PC-3 (cell line): ENCODE measurements around the gene OXSR1. TPM values are rescaled to one million over a fixed set of nuclear protein-coding genes. Genes with fewer than 3 reads are reported as not detected.

Source experiments
- ATAC-seq: fragments of 200-7000 bp; cut with Tn5 transposase; 2 replicates; pipeline ENCODE4 v1.9.1; 2020; ENCODE audit warnings: mild to moderate bottlenecking, moderate library complexity
- BruUV-seq: library from RNA; stranded (reverse); fragments of 400-500 nt; replicated peaks from 2 replicates; lab custom pipeline; 2021; lab: Mats Ljungman, UMichigan
- CTCF ChIA-PET: fragments of 300-600 bp; sonication (Branson Sonifier 250); formaldehyde crosslinking; loops from one replicate; lab custom pipeline; 2022; ENCODE audit warnings: antibody characterized with exemption; lab: Charles Lee
- POLR2A ChIA-PET: fragments of 300-600 bp; sonication (Branson Sonifier 250); formaldehyde crosslinking; loops from one replicate; lab custom pipeline; 2022; ENCODE audit warnings: antibody characterized with exemption; ENCODE audit not compliant: unreplicated experiment; lab: Charles Lee
- DNase-seq: peaks from one replicate; pipeline ENCODE4 v3.0.0-alpha.2; 2015
- H2AFZ ChIP-seq: fragments of 300-600 bp; sonication (generic); 2 replicates; pipeline ENCODE4 v1.6.0; 2016; ENCODE audit warnings: antibody characterized with exemption, low read length
- H3F3A ChIP-seq: fragments of 300-600 bp; sonication (generic); one replicate; pipeline ENCODE4 v1.6.0; 2017; ENCODE audit warnings: antibody characterized with exemption, low read length, control low read depth, mild to moderate bottlenecking; ENCODE audit not compliant: unreplicated experiment
- H3K27ac ChIP-seq: fragments of 300-600 bp; sonication (generic); 2 replicates; pipeline ENCODE4 v1.5.1; 2016; ENCODE audit warnings: mild to moderate bottlenecking, low read length
- H3K27me3 ChIP-seq: fragments of 300-600 bp; sonication (generic); 2 replicates; pipeline ENCODE4 v1.6.1; 2016; ENCODE audit warnings: low read length, mixed read lengths
- H3K36me3 ChIP-seq: fragments of 300-600 bp; sonication (generic); 2 replicates; pipeline ENCODE4 v1.6.1; 2016; ENCODE audit warnings: low read depth, mixed run types, low read length, mixed read lengths
- H3K4me1 ChIP-seq: fragments of 300-600 bp; sonication (generic); 2 replicates; pipeline ENCODE4 v1.5.1; 2016; ENCODE audit warnings: low read length; ENCODE audit not compliant: insufficient read depth
- H3K4me2 ChIP-seq: fragments of 300-600 bp; sonication (generic); 2 replicates; pipeline ENCODE4 v1.6.0; 2016; ENCODE audit warnings: low read length
- H3K4me3 ChIP-seq: fragments of 300-600 bp; sonication (generic); 2 replicates; pipeline ENCODE4 v1.5.1; 2016; ENCODE audit warnings: mild to moderate bottlenecking, low read length, mixed read lengths
- H3K79me2 ChIP-seq: fragments of 300-600 bp; sonication (generic); 2 replicates; pipeline ENCODE4 v1.6.1; 2017; ENCODE audit warnings: low read length, mixed read lengths
- H3K9ac ChIP-seq: fragments of 300-600 bp; sonication (generic); 2 replicates; pipeline ENCODE4 v1.6.0; 2016; ENCODE audit warnings: mild to moderate bottlenecking, low read length
- H3K9me2 ChIP-seq: fragments of 300-600 bp; sonication (generic); replicated peaks from 2 replicates; pipeline ENCODE4 v1.6.1; 2016; ENCODE audit warnings: mixed run types, low read length, mixed read lengths
- H3K9me3 ChIP-seq: fragments of 300-600 bp; sonication (generic); 2 replicates; pipeline ENCODE4 v1.6.1; 2016; ENCODE audit warnings: low read length, mixed read lengths
- H4K20me1 ChIP-seq: fragments of 300-600 bp; sonication (generic); 2 replicates; pipeline ENCODE4 v1.6.1; 2016; ENCODE audit warnings: low read length, mixed read lengths
- EZH2 ChIP-seq: fragments of 300-600 bp; sonication (generic); IDR thresholded peaks from one replicate; pipeline ENCODE4 v1.6.1; 2017; ENCODE audit warnings: antibody characterized with exemption, mild to moderate bottlenecking, low read length; ENCODE audit not compliant: unreplicated experiment
- EZH2phosphoT487 ChIP-seq: fragments of 300-600 bp; sonication (generic); IDR thresholded peaks from 2 replicates; pipeline ENCODE4 v1.6.1; 2018; ENCODE audit warnings: mild to moderate bottlenecking, antibody characterized with exemption, low read length, borderline replicate concordance
- intact Hi-C: fragments of 100-400 bp; cut with micrococcal nuclease; formaldehyde crosslinking; loops from 2 replicates; pipeline ENCODE4 v1.9.0; 2023
- total RNA-seq: library from RNA; depleted of rRNA; stranded (reverse); fragments of >200 nt; gene quantifications from 2 replicates; pipeline ENCODE4 v1.2.3, GENCODE V29; 2014
- TF ChIP-seq, protein P1 (sequence below): fragments of 300-600 bp; sonication (generic); conservative IDR thresholded peaks from 2 replicates; pipeline ENCODE4 v1.5.1; 2017; ENCODE audit warnings: antibody characterized with exemption, low read depth, mild to moderate bottlenecking, low read length

OXSR1 gene
- total RNA-seq, 1 experiment from 2014 or later, result 42.2 TPM

DNA sequence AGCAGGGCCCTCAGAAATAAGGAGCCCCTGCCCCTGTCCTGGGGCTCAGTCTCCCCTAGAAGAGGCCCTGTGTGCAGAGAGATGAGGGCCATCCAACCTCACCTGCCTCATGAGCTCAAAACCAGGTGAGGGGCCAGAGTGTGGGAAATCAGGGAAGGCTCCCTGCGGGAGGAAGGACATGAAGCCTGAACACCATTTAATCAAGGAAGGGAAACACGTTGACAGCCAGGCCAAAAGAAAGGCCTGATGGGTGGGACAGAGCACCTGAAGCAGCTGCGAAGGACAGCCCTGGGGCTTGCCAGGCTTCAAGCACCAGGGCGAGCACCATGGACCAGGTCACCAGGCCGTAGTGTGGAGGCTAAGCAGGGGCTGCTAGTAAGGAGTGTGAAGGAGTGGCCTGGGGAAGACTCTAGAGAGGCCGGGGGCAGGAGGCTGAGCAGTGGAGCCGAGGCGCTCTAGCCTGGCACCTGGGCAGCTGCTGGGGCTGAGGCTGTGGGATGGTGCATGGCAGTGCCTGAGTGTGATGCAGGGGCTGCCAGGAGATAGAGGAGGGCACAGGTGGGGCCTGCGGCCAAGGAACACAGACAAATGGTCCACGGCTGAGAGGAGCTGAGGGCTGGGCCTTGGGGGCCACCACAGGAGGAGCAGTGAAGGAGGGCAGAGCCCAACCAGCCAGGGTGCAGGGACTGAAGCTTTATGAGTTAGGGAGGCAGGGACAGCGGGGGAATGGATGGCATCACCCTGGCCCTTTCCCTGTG is 44.5 kb upstream of the OXSR1 start:
- POLR2A ChIA-PET, result interaction anchor here (0.5 kb wide), 1 partner anchor 956 kb away, joined by 4 read pairs; no protein-coding TSS in a partner anchor
- Histone ChIP-seq H3K9me3 (no peaks in the 10 kb centered on the region), H3K9ac (no peak overlapping the region), H4K20me1 (no peaks in the 10 kb centered on the region), H3K79me2 (no peaks in the 10 kb centered on the region), H2AFZ (no peak overlapping the region), H3K36me3 (peaks cover 47% of the 10 kb centered on the region), H3K4me3 (no peak overlapping the region), H3K9me2 (no peaks in the 10 kb centered on the region), H3F3A (peaks cover 3% of the 10 kb centered on the region), H3K27ac (no peak overlapping the region), H3K4me2 (no peak overlapping the region), H3K27me3 (no peaks in the 10 kb centered on the region), H3K4me1 (peaks cover 25% of the 10 kb centered on the region)
- intact Hi-C loops, result no loop called here
- TF ChIP-seq EZH2phosphoT487, result no peak
- no peak for TF ChIP-seq EZH2
- TF ChIP-seq, protein P1, sequence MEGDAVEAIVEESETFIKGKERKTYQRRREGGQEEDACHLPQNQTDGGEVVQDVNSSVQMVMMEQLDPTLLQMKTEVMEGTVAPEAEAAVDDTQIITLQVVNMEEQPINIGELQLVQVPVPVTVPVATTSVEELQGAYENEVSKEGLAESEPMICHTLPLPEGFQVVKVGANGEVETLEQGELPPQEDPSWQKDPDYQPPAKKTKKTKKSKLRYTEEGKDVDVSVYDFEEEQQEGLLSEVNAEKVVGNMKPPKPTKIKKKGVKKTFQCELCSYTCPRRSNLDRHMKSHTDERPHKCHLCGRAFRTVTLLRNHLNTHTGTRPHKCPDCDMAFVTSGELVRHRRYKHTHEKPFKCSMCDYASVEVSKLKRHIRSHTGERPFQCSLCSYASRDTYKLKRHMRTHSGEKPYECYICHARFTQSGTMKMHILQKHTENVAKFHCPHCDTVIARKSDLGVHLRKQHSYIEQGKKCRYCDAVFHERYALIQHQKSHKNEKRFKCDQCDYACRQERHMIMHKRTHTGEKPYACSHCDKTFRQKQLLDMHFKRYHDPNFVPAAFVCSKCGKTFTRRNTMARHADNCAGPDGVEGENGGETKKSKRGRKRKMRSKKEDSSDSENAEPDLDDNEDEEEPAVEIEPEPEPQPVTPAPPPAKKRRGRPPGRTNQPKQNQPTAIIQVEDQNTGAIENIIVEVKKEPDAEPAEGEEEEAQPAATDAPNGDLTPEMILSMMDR, result no peak
- no TSS peak for BruUV-seq
- CTCF ChIA-PET, result no interaction called here
- DNase-seq (no peak), ATAC-seq (no peak)

DNA sequence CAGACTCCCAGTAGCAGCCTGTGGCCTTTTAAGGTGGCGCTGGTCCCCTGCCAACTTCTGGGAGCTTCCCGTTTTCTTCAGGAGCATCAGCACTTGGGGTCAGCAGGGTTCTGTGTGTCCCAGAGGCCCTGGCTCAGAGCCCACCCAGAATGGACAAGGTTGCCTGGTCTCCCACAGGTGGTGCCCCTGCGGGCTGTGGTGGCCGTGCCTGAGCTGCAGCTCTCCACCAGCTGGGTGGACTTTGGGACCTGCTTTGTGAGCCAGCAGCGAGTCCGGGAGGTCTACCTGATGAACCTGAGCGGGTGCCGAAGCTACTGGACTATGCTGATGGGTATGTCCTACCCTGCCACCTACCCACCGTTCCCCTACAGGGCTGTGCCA is 43.9 kb upstream of the OXSR1 start:
- no TSS peak for BruUV-seq
- Histone ChIP-seq H2AFZ (no peak overlapping the region), H3K27me3 (no peaks in the 10 kb centered on the region), H3K4me1 (peaks cover 26% of the 10 kb centered on the region), H3K4me3 (no peak overlapping the region), H4K20me1 (no peaks in the 10 kb centered on the region), H3F3A (peaks cover 3% of the 10 kb centered on the region), H3K27ac (no peak overlapping the region), H3K9me2 (no peaks in the 10 kb centered on the region), H3K9ac (no peak overlapping the region), H3K79me2 (no peaks in the 10 kb centered on the region), H3K9me3 (no peaks in the 10 kb centered on the region), H3K36me3 (peaks cover 52% of the 10 kb centered on the region), H3K4me2 (no peak overlapping the region)
- POLR2A ChIA-PET, result no interaction called here
- no peak for ATAC-seq
- no peak for DNase-seq
- intact Hi-C loops, result no loop called here
- TF ChIP-seq, protein P1, result no peak
- TF ChIP-seq EZH2phosphoT487 (no peak), EZH2 (no peak)
- CTCF ChIA-PET, result no interaction called here

DNA sequence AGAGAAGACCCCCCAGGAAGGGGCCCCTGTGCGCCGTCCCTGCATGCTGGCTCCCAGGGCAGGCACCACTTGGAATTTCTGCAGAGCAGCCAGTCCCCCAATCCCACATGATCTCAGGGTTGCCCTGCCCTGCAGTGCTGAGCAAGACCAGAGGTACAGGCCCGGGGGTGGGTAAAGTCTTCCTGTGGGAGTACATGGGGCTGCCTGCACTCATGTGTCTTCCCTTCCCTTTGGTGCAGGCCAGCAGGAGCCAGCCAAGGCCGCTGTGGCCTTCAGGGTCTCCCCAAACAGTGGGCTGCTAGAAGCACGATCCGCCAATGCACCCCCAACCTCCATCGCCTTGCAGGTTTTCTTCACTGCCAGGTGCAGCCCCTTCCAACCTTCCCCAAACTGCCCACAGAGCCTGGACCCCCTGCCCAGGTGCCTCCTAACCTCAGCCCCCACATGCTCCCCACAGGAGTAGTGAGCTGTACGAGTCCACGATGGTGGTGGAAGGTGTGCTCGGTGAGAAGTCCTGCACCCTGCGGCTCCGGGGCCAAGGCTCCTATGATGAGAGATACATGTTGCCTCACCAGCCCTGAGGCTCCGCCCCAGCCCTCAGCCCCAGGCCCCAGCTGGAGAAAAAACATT is 43.4 kb upstream of the OXSR1 start:
- TF ChIP-seq, protein P1, result no peak
- TF ChIP-seq EZH2 (no peak), EZH2phosphoT487 (no peak)
- POLR2A ChIA-PET, result no interaction called here
- H3K4me2 ChIP-seq, result no peak overlapping the region
- intact Hi-C loops, result no loop called here
- no peaks in the 10 kb centered on the region for H3K79me2 ChIP-seq
- ATAC-seq (no peak), DNase-seq (no peak)
- H3K36me3 ChIP-seq, result peaks cover 57% of the 10 kb centered on the region
- no peaks in the 10 kb centered on the region for H3K9me3 ChIP-seq
- H3F3A ChIP-seq, result peaks cover 3% of the 10 kb centered on the region
- no peak overlapping the region for H3K27ac ChIP-seq
- no TSS peak for BruUV-seq
- H3K27me3 ChIP-seq, result no peaks in the 10 kb centered on the region
- no peak overlapping the region for H2AFZ ChIP-seq
- CTCF ChIA-PET, result no interaction called here
- H3K9ac ChIP-seq, result no peak overlapping the region
- no peaks in the 10 kb centered on the region for H4K20me1 ChIP-seq
- H3K9me2 ChIP-seq, result no peaks in the 10 kb centered on the region
- peaks cover 21% of the 10 kb centered on the region for H3K4me1 ChIP-seq
- H3K4me3 ChIP-seq, result no peak overlapping the region
